ENCODE results near the gene STON1.

- no peak for TF ChIP-seq CTCF (IDR thresholded peaks at IDR 0.05)
- no peak for TF ChIP-seq POLR2A (IDR thresholded peaks at IDR 0.05)
Observed at GRCh38 chr2:48507111-48507510, 22.8 kb upstream of the STON1 start.

Measured in breast epithelium (tissue), 3 donors.